Upper lobe of left lung (tissue), 6 donors: ENCODE results near the gene INPP4B. TPM values are rescaled to one million over a fixed set of nuclear protein-coding genes. Genes with fewer than 3 reads are reported as not detected.

Source experiments
- ATAC-seq, 2 donors: fragments of 200-7000 bp; cut with Tn5 transposase; one replicate each; pipeline ENCODE4 v1.9.1; 2022; ENCODE audit warnings: mild to moderate bottlenecking in 2 of 2, moderate library complexity in 2 of 2; ENCODE audit not compliant: low FRiP score in 2 of 2
- DNase-seq, 2 donors: peaks; one replicate each; pipeline ENCODE4 v3.0.0-alpha.2; 2019 to 2020
- H3K27ac ChIP-seq, 4 donors: fragments of 200-600 bp; sonication (generic); one replicate each; pipeline ENCODE4 v1.5.1; 2016 to 2019
- H3K27me3 ChIP-seq, 4 donors: fragments of 200-600 bp; sonication (generic); one replicate each; pipeline ENCODE4 v1.5.1; 2017 to 2019
- H3K36me3 ChIP-seq, 4 donors: fragments of 200-600 bp; sonication (generic); one replicate each; pipeline ENCODE4 v1.5.1; 2016 to 2019
- H3K4me1 ChIP-seq, 4 donors: fragments of 200-600 bp; sonication (generic); one replicate each; pipeline ENCODE4 v1.5.1; 2018 to 2019
- H3K4me3 ChIP-seq, 4 donors: fragments of 200-600 bp; sonication (generic); one replicate each; pipeline ENCODE4 v1.5.1; 2017 to 2019; ENCODE audit warnings: mild to moderate bottlenecking in 2 of 4, moderate library complexity in 1 of 4
- H3K9me3 ChIP-seq, 4 donors: fragments of 200-600 bp; sonication (generic); one replicate each; pipeline ENCODE4 v1.5.1; 2018 to 2019
- EP300 ChIP-seq, 4 donors: sonication (generic); formaldehyde crosslinking; IDR thresholded peaks; one replicate each; pipeline ENCODE4 v1.5.1; 2017; ENCODE audit warnings: antibody characterized with exemption in 4 of 4, control low read depth in 2 of 4
- POLR2A ChIP-seq, 4 donors: fragments of 450-650 bp; IDR thresholded peaks; one replicate each; pipeline ENCODE4 v1.5.1; 2016 to 2017; ENCODE audit warnings: antibody characterized with exemption in 4 of 4, mild to moderate bottlenecking in 2 of 4
- POLR2AphosphoS5 ChIP-seq, 2 donors: sonication (generic); formaldehyde crosslinking; IDR thresholded peaks; one replicate each; pipeline ENCODE4 v1.5.1; 2017; ENCODE audit warnings: antibody characterized with exemption in 2 of 2
- WGBS, 2 donors: methylation state at CpG; one replicate each; pipeline ENCODE4 v1.1.5; 2017 to 2018; 5-methylcytosine and 5-hydroxymethylcytosine counted together
- total RNA-seq, 6 donors: library from RNA; depleted of rRNA in 4 of 6; stranded (reverse); fragments of >200 nt in 4 of 6; gene quantifications; one replicate each; pipeline versions ENCODE4 v1.1.0 to v1.2.1, GENCODE V29; 2016 to 2021
- TF ChIP-seq, protein P1 (sequence below), 6 experiments: fragments of 450-650 bp in 4 of 6; fragments of 200-600 bp in 2 of 6; sonication (generic) in 2 of 6; IDR thresholded peaks; one replicate each; pipeline ENCODE4 v1.5.1; 2016 to 2019; ENCODE audit warnings: antibody characterized with exemption in 6 of 6
- donor health status: DM: no; HTN: no; CAD: no; lungs with moderate emphysema.
- donor health status: DM: no; HTN: yes; CAD: no; lungs with severe emphysema.

The INPP4B gene
- total RNA-seq, 6 donors from 2014 or later, result 4.7 to 31.4 (median 10.4) TPM

DNA sequence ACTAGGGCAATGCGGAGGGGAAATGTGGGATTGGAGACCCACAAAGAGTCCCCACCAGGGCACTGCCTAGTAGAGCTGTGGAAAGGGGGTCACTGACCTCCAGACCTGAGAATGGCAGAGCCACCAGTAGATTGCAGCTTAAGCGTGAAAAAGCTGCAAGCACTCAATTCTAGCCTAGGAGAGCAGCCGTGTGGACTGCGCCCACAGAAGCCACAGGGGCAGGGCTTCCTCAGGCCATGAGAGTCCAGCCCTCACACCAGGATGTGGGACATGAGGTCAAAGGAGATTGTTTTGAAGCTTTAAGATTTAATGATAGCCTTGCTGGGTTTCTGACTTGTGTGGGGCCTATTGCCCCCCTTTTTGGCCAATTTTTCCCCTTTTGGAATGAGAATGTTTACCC, 379.0 kb downstream of the INPP4B start:
- Histone ChIP-seq H3K36me3 (no peaks in the 10 kb centered on the region), H3K9me3 (no peaks in the 10 kb centered on the region), H3K4me1 (no peaks in the 10 kb centered on the region), H3K27me3 (no peaks in the 10 kb centered on the region), H3K27ac (no peak overlapping the region), H3K4me3 (no peak overlapping the region)
- no peak for DNase-seq
- no peak for TF ChIP-seq EP300 (IDR thresholded peaks at IDR 0.05)
- 94 to 95% methylated on average over 4 of the region's 4 CpGs for WGBS, 2 donors
- no peak for ATAC-seq

DNA sequence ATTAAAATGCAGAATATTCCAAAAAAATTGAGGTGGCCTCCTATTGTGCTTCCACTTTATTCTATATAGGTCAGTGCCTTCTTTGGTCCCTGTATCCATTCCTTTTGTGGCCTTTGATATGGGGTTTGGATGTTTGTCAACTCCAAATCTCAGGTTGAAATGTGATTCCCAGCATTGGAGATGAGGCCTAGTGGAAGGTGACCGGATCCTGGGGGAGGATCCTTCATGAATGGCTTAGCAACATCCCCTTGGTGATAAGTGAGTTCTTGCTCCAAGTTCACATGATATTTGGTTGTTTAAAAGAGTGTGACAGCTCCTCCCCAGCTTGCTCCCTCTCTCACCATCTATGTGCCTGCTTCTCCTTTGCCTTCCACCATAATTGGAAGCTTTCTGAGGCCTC, 380.6 kb downstream of the INPP4B start:
- 92 to 95% methylated on average over 1 of the region's 1 CpG for WGBS, 2 donors
- no peak for ATAC-seq

GRCh38 chr4:142463206-142463605, 382.9 kb downstream of the INPP4B start:
- no peak for DNase-seq
- TF ChIP-seq EP300 (IDR thresholded peaks at IDR 0.05) (no peak), POLR2AphosphoS5 (IDR thresholded peaks at IDR 0.05) (no peak), POLR2A (IDR thresholded peaks at IDR 0.05) (no peak)
- TF ChIP-seq, protein P1, sequence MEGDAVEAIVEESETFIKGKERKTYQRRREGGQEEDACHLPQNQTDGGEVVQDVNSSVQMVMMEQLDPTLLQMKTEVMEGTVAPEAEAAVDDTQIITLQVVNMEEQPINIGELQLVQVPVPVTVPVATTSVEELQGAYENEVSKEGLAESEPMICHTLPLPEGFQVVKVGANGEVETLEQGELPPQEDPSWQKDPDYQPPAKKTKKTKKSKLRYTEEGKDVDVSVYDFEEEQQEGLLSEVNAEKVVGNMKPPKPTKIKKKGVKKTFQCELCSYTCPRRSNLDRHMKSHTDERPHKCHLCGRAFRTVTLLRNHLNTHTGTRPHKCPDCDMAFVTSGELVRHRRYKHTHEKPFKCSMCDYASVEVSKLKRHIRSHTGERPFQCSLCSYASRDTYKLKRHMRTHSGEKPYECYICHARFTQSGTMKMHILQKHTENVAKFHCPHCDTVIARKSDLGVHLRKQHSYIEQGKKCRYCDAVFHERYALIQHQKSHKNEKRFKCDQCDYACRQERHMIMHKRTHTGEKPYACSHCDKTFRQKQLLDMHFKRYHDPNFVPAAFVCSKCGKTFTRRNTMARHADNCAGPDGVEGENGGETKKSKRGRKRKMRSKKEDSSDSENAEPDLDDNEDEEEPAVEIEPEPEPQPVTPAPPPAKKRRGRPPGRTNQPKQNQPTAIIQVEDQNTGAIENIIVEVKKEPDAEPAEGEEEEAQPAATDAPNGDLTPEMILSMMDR (IDR thresholded peaks at IDR 0.05), result no peak
- ATAC-seq, result no peak
- WGBS, 2 donors, result 76 to 78% methylated on average over 2 of the region's 2 CpGs
- H3K27me3 ChIP-seq, result no peaks in the 10 kb centered on the region
- no peak overlapping the region for H3K27ac ChIP-seq
- no peak overlapping the region for H3K4me3 ChIP-seq
- H3K9me3 ChIP-seq, result no peaks in the 10 kb centered on the region
- H3K36me3 ChIP-seq, result no peaks in the 10 kb centered on the region
- no peaks in the 10 kb centered on the region for H3K4me1 ChIP-seq

More for the DNA sequence above, 380.6 kb downstream of the INPP4B start:
- Histone ChIP-seq H3K4me3 (no peak overlapping the region), H3K4me1 (no peaks in the 10 kb centered on the region), H3K27me3 (no peaks in the 10 kb centered on the region), H3K9me3 (no peaks in the 10 kb centered on the region), H3K36me3 (no peaks in the 10 kb centered on the region), H3K27ac (no peak overlapping the region)
- TF ChIP-seq POLR2A (IDR thresholded peaks at IDR 0.05), result no peak
- no peak for TF ChIP-seq POLR2AphosphoS5 (IDR thresholded peaks at IDR 0.05)
- no peak for TF ChIP-seq EP300 (IDR thresholded peaks at IDR 0.05)
- TF ChIP-seq, protein P1 (IDR thresholded peaks at IDR 0.05), result no peak
- no peak for DNase-seq

- WGBS, 2 donors, result 72 to 83% methylated on average over 6 of the region's 6 CpGs
- Histone ChIP-seq H3K36me3 (no peaks in the 10 kb centered on the region), H3K9me3 (no peaks in the 10 kb centered on the region), H3K27ac (no peak overlapping the region), H3K4me3 (no peak overlapping the region), H3K4me1 (no peaks in the 10 kb centered on the region), H3K27me3 (no peaks in the 10 kb centered on the region)
- no peak for DNase-seq
- TF ChIP-seq EP300 (IDR thresholded peaks at IDR 0.05) (no peak), POLR2A (IDR thresholded peaks at IDR 0.05) (no peak), POLR2AphosphoS5 (IDR thresholded peaks at IDR 0.05) (no peak)
- TF ChIP-seq, protein P1 (IDR thresholded peaks at IDR 0.05), result no peak
- ATAC-seq, result no peak
These were observed 393.8 kb downstream of the INPP4B start for GRCh38 chr4:142452161-142452855.

GRCh38 chr4:142449771-142450373, 396.2 kb downstream of the INPP4B start:
- ATAC-seq, result peak in 1 of 2 donors; percentile 31
- Histone ChIP-seq H3K27ac (no peak overlapping the region), H3K4me3 (no peak overlapping the region), H3K4me1 (no peaks in the 10 kb centered on the region), H3K9me3 (no peaks in the 10 kb centered on the region), H3K36me3 (no peaks in the 10 kb centered on the region), H3K27me3 (no peaks in the 10 kb centered on the region)
- WGBS, 2 donors, result 68 to 83% methylated on average over 2 of the region's 2 CpGs
- no peak for DNase-seq
- TF ChIP-seq POLR2A (IDR thresholded peaks at IDR 0.05) (no peak), POLR2AphosphoS5 (IDR thresholded peaks at IDR 0.05) (no peak), EP300 (IDR thresholded peaks at IDR 0.05) (no peak)
- TF ChIP-seq, protein P1 (IDR thresholded peaks at IDR 0.05), result no peak
